Gastrocnemius medialis (tissue), 4 donors: Measurements from ENCODE around the gene BCAS4. TPM values are rescaled to one million over a fixed set of nuclear protein-coding genes. Genes with fewer than 3 reads are reported as not detected.

Source experiments
- ATAC-seq, 2 donors: fragments of 150-250 bp; one replicate each; pipeline ENCODE4 v1.9.1; 2016
- DNase-seq, 2 donors: peaks; one replicate each; pipeline ENCODE4 v3.0.0-alpha.2; 2019
- H3K27ac ChIP-seq, 4 donors: fragments of 200-600 bp; sonication (generic); 1 replicate in 1 of 4; 2 replicates in 3 of 4; pipeline ENCODE4 v1.5.1; 2016 to 2018; ENCODE audit warnings: mild to moderate bottlenecking in 2 of 4, moderate library complexity in 1 of 4
- H3K27me3 ChIP-seq, 3 donors: fragments of 200-600 bp; sonication (generic) in 2 of 3; 1 replicate in 1 of 3; 2 replicates in 2 of 3; pipeline versions ENCODE4 v1.5.1 to v1.6.0; 2016 to 2019; ENCODE audit warnings: mild to moderate bottlenecking in 1 of 3, moderate library complexity in 1 of 3
- H3K36me3 ChIP-seq, 2 donors: fragments of 200-600 bp; sonication (generic) in 1 of 2; one replicate each; pipeline ENCODE4 v1.5.1; 2017 to 2018
- H3K4me1 ChIP-seq, 2 donors: fragments of 200-600 bp; sonication (generic) in 1 of 2; one replicate each; pipeline ENCODE4 v1.5.1; 2016 to 2017; ENCODE audit warnings: mild to moderate bottlenecking in 2 of 2
- H3K4me3 ChIP-seq, 4 donors: fragments of 200-600 bp; sonication (generic) in 3 of 4; 1 replicate in 1 of 4; 2 replicates in 3 of 4; pipeline ENCODE4 v1.5.1; 2016 to 2019; ENCODE audit warnings: mild to moderate bottlenecking in 2 of 4
- H3K9me3 ChIP-seq, 3 donors: fragments of 200-600 bp; sonication (generic) in 2 of 3; 1 replicate in 1 of 3; 2 replicates in 2 of 3; pipeline ENCODE4 v1.5.1; 2016 to 2019
- CTCF ChIP-seq, 5 experiments: fragments of 450-650 bp in 3 of 5; fragments of 200-600 bp in 2 of 5; sonication (generic) in 2 of 5; IDR thresholded peaks in 4 of 5; conservative IDR thresholded peaks in 1 of 5; 1 replicate in 4 of 5; 2 replicates in 1 of 5; pipeline ENCODE4 v1.5.1; 2016 to 2019; ENCODE audit warnings: antibody characterized with exemption in 5 of 5, mild to moderate bottlenecking in 3 of 5, moderate library complexity in 3 of 5
- POLR2A ChIP-seq, 2 donors: fragments of 450-650 bp; IDR thresholded peaks; one replicate each; pipeline ENCODE4 v1.6.1; 2017; ENCODE audit warnings: antibody characterized with exemption in 2 of 2, mild to moderate bottlenecking in 2 of 2, moderate library complexity in 2 of 2
- in situ Hi-C, 4 donors: fragments of 200-750 bp; cut with MboI; loops; one replicate each; pipeline versions ENCODE4 v1.15.0 to v1.8.0; 2017; ENCODE audit warnings: low sequenced_read_pairs in 4 of 4
- intact Hi-C: fragments of 100-400 bp; cut with DNase I; formaldehyde crosslinking; loops from one replicate; pipeline ENCODE4 v1.15.1; 2023; ENCODE audit warnings: low total_unique reads
- total RNA-seq, 4 donors: library from RNA; depleted of rRNA; stranded (reverse); fragments of >200 nt; gene quantifications; one replicate each; pipeline versions ENCODE4 v1.1.0 to v1.2.3, GENCODE V29; 2016

The BCAS4 gene
- total RNA-seq, 4 donors from 2014 or later, result 0.16 to 2.2 (median 0.51) TPM; not detected in 1

- H3K4me1 ChIP-seq, result no peaks in the 10 kb centered on the region
- H3K27me3 ChIP-seq, result no peaks in the 10 kb centered on the region
- H3K27ac ChIP-seq, result no peak overlapping the region
- in situ Hi-C loops (no loop called here), intact Hi-C loops (no loop called here)
- TF ChIP-seq CTCF (IDR thresholded peaks at IDR 0.05 in 4 of 5, conservative IDR thresholded peaks at IDR 0.05 in 1 of 5) (no peak), POLR2A (IDR thresholded peaks at IDR 0.05) (no peak)
- no peak overlapping the region for H3K4me3 ChIP-seq
- ATAC-seq (no peak), DNase-seq (no peak)
- no peaks in the 10 kb centered on the region for H3K9me3 ChIP-seq
- H3K36me3 ChIP-seq, result no peaks in the 10 kb centered on the region
Measured at GRCh38 chr20:50854506-50855249, 59.8 kb downstream of the BCAS4 start.

- no peaks in the 10 kb centered on the region for H3K4me1 ChIP-seq
- no peaks in the 10 kb centered on the region for H3K9me3 ChIP-seq
- intact Hi-C loops (no loop called here), in situ Hi-C loops (no loop called here)
- ATAC-seq (no peak), DNase-seq (no peak)
- no peaks in the 10 kb centered on the region for H3K36me3 ChIP-seq
- H3K4me3 ChIP-seq, result no peak overlapping the region
- H3K27ac ChIP-seq, result no peak overlapping the region
- TF ChIP-seq POLR2A (IDR thresholded peaks at IDR 0.05) (no peak), CTCF (IDR thresholded peaks at IDR 0.05 in 4 of 5, conservative IDR thresholded peaks at IDR 0.05 in 1 of 5) (no peak)
- no peaks in the 10 kb centered on the region for H3K27me3 ChIP-seq
Measured at GRCh38 chr20:50855498-50856474, 60.9 kb downstream of the BCAS4 start.

- H3K4me1 ChIP-seq, result no peaks in the 10 kb centered on the region
- in situ Hi-C loops, result no loop called here
- intact Hi-C loops, result no loop called here
- H3K27me3 ChIP-seq, result no peaks in the 10 kb centered on the region
- H3K9me3 ChIP-seq, result no peaks in the 10 kb centered on the region
- H3K27ac ChIP-seq, result no peak overlapping the region
- TF ChIP-seq POLR2A (IDR thresholded peaks at IDR 0.05) (no peak), CTCF (IDR thresholded peaks at IDR 0.05 in 4 of 5, conservative IDR thresholded peaks at IDR 0.05 in 1 of 5) (no peak)
- H3K4me3 ChIP-seq, result no peak overlapping the region
- no peaks in the 10 kb centered on the region for H3K36me3 ChIP-seq
- DNase-seq, result no peak
- no peak for ATAC-seq
Measured at GRCh38 chr20:50856475-50857041, 61.7 kb downstream of the BCAS4 start.

DNA sequence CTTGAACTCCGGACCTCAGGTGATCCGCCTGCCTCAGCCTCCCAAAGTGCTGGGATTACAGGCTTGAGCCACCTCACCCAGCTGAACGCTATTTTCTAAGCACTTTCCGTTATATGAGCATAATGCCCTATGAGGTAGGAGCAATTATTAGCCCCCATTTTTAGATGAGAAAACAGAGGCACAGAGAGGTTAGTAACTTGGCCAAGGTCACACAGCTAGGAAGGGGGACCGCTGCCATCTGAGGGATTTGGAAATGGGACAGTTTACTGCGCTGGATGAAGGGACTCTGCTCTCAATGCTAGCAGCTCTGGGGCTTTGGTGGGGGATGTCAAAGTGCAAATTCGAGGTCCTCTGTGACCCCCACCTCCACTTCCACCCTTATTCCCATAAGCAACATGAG, 62.5 kb downstream of the BCAS4 start:
- H3K27ac ChIP-seq, result no peak overlapping the region
- no peaks in the 10 kb centered on the region for H3K4me1 ChIP-seq
- DNase-seq (no peak), ATAC-seq (no peak)
- in situ Hi-C loops, result no loop called here
- no peaks in the 10 kb centered on the region for H3K27me3 ChIP-seq
- TF ChIP-seq POLR2A (IDR thresholded peaks at IDR 0.05) (no peak), CTCF (IDR thresholded peaks at IDR 0.05 in 4 of 5, conservative IDR thresholded peaks at IDR 0.05 in 1 of 5) (no peak)
- no peaks in the 10 kb centered on the region for H3K9me3 ChIP-seq
- no peaks in the 10 kb centered on the region for H3K36me3 ChIP-seq
- H3K4me3 ChIP-seq, result no peak overlapping the region
- intact Hi-C loops, result no loop called here
